Mesenchymal stem cell (in vitro differentiated cells and primary cell): Measurements from ENCODE around the gene FRY.

ENCODE experiments used
- DNase-seq: peaks from one replicate; pipeline ENCODE4 v3.0.0-alpha.2; 2013
- H2AFZ ChIP-seq: one replicate; pipeline ENCODE4 v1.6.1; 2013; ENCODE audit warnings: low read depth, mild to moderate bottlenecking, control low read depth, inconsistent platforms, low read length, moderate library complexity
- H2AK5ac ChIP-seq: 2 replicates; pipeline ENCODE4 v1.6.1; 2013; ENCODE audit warnings: low read length, moderate library complexity, mild to moderate bottlenecking, inconsistent platforms; ENCODE audit not compliant: severe bottlenecking
- H2BK120ac ChIP-seq: one replicate; pipeline ENCODE4 v1.6.1; 2013; ENCODE audit warnings: low read depth, mild to moderate bottlenecking, inconsistent platforms, low read length, moderate library complexity
- H2BK12ac ChIP-seq, 2 experiments: one replicate each; pipeline ENCODE4 v1.6.1; 2013; ENCODE audit warnings: inconsistent platforms in 2 of 2, low read length in 2 of 2, mild to moderate bottlenecking in 2 of 2, moderate library complexity in 2 of 2, control low read depth in 1 of 2
- H2BK15ac ChIP-seq: one replicate; pipeline ENCODE4 v1.6.1; 2013; ENCODE audit warnings: mild to moderate bottlenecking, low read depth, inconsistent platforms; ENCODE audit not compliant: poor library complexity, severe bottlenecking
- H2BK5ac ChIP-seq: 2 replicates; pipeline ENCODE4 v1.6.1; 2013; ENCODE audit warnings: low read depth, mild to moderate bottlenecking, low read length, control low read depth, inconsistent platforms; ENCODE audit not compliant: poor library complexity, severe bottlenecking
- H3K14ac ChIP-seq, 2 experiments: one replicate each; pipeline ENCODE4 v1.6.1; 2013; ENCODE audit warnings: inconsistent platforms in 2 of 2, low read length in 2 of 2, control low read depth in 1 of 2, mild to moderate bottlenecking in 1 of 2, moderate library complexity in 1 of 2
- H3K18ac ChIP-seq, 2 experiments: one replicate each; pipeline ENCODE4 v1.6.1; 2013; ENCODE audit warnings: inconsistent platforms in 2 of 2, low read length in 2 of 2, control low read depth in 1 of 2, low read depth in 1 of 2, mild to moderate bottlenecking in 1 of 2
- H3K23ac ChIP-seq, 2 experiments: one replicate each; pipeline ENCODE4 v1.6.1; 2013; ENCODE audit warnings: inconsistent platforms in 2 of 2, low read length in 2 of 2, mild to moderate bottlenecking in 2 of 2, moderate library complexity in 2 of 2, control low read depth in 1 of 2
- H3K27ac ChIP-seq: 2 replicates; pipeline ENCODE4 v1.5.1; 2013; ENCODE audit warnings: mild to moderate bottlenecking, moderate library complexity, low read length, control low read depth, inconsistent platforms; ENCODE audit not compliant: poor library complexity, severe bottlenecking
- H3K27me3 ChIP-seq, 2 experiments: 2 replicates each; pipeline versions ENCODE4 v1.6.1 to v1.7.0; 2013; ENCODE audit warnings: low read length in 2 of 2, mild to moderate bottlenecking in 2 of 2, moderate library complexity in 2 of 2, control low read depth in 1 of 2, inconsistent platforms in 1 of 2; ENCODE audit not compliant: control insufficient read depth in 1 of 2, insufficient read depth in 1 of 2
- H3K36me3 ChIP-seq, 2 experiments: 2 replicates each; pipeline versions ENCODE4 v1.6.1 to v1.7.0; 2013; ENCODE audit warnings: low read length in 2 of 2, control low read depth in 1 of 2, inconsistent platforms in 1 of 2, low read depth in 1 of 2, mild to moderate bottlenecking in 1 of 2; ENCODE audit not compliant: insufficient read depth in 2 of 2, control insufficient read depth in 1 of 2
- H3K4ac ChIP-seq, 2 experiments: one replicate each; pipeline ENCODE4 v1.6.1; 2013; ENCODE audit warnings: inconsistent platforms in 2 of 2, low read length in 2 of 2, mild to moderate bottlenecking in 2 of 2, moderate library complexity in 2 of 2, control low read depth in 1 of 2, low read depth in 1 of 2
- H3K4me1 ChIP-seq: 2 replicates; pipeline ENCODE4 v1.6.1; 2013; ENCODE audit warnings: low read depth, low read length, control low read depth; ENCODE audit not compliant: control insufficient read depth, insufficient read depth
- H3K4me2 ChIP-seq: 2 replicates; pipeline ENCODE4 v1.6.1; 2013; ENCODE audit warnings: low read length, mild to moderate bottlenecking, inconsistent platforms; ENCODE audit not compliant: poor library complexity, severe bottlenecking
- H3K4me3 ChIP-seq, 2 experiments: 2 replicates each; pipeline versions ENCODE4 v1.5.1 to v1.7.0; 2013; ENCODE audit warnings: low read length in 2 of 2, mild to moderate bottlenecking in 2 of 2, control low read depth in 1 of 2, low read depth in 1 of 2; ENCODE audit not compliant: insufficient read depth in 1 of 2
- H3K79me1 ChIP-seq: replicated peaks from 2 replicates; pipeline ENCODE4 v1.6.1; 2013; ENCODE audit warnings: mild to moderate bottlenecking, control low read depth, low read length, inconsistent platforms; ENCODE audit not compliant: poor library complexity, severe bottlenecking
- H3K9ac ChIP-seq: 2 replicates; pipeline ENCODE4 v1.7.0; 2013; ENCODE audit warnings: mild to moderate bottlenecking, low read length, moderate library complexity
- H3K9me3 ChIP-seq: 2 replicates; pipeline ENCODE4 v1.7.0; 2013; ENCODE audit warnings: mild to moderate bottlenecking, low read length; ENCODE audit not compliant: control insufficient read depth
- H4K8ac ChIP-seq: one replicate; pipeline ENCODE4 v1.6.1; 2013; ENCODE audit warnings: inconsistent platforms, mild to moderate bottlenecking, low read length, moderate library complexity
- H4K91ac ChIP-seq: one replicate; pipeline ENCODE4 v1.6.1; 2013; ENCODE audit warnings: mild to moderate bottlenecking, low read length, inconsistent platforms
- WGBS: methylation state at CpG from one replicate; pipeline ENCODE4 v1.1.7; 2013; ENCODE audit warnings: mixed read lengths; 5-methylcytosine and 5-hydroxymethylcytosine counted together

Gene FRY

DNA sequence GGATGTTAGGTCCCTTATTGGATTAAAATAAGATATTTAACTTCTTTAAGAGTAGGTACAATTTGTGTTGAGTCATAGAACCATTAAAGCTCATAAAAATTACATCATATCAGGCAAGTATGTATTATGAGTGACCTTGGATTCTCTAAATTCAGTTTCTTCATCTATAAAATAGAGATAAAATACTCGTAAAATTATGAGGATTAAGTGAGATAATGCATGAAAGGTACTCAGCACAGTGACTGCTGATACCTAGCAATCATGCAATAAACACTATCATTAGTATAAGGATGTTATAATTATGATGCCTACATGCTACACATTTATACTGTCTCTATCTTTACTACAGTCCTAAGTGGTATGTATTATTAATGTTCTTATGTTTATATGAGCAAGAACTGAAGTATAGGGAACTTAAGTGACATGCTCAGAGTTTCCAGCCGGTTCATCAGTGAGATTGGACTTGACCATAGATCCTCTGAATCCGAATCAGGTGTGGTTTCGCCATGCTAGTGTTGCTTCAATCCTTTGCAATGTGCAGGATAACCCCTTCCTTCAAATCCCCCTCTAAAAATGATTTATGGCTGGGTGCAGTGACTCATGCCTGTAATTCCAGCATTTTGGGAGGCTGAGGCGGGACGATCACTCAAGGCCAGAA lies 22.9 kb upstream of the FRY start:
- H3K27me3 ChIP-seq: no peaks in the 10 kb centered on the region
- H2BK5ac ChIP-seq: no peak overlapping the region
- no peak overlapping the region for H3K9ac ChIP-seq
- H3K4me2 ChIP-seq: no peak overlapping the region
- H2AFZ ChIP-seq: no peak overlapping the region
- no peak overlapping the region for H2BK120ac ChIP-seq
- no peak overlapping the region for H2BK15ac ChIP-seq
- H2BK12ac ChIP-seq: no peak overlapping the region
- no peak overlapping the region for H3K14ac ChIP-seq
- no peaks in the 10 kb centered on the region for H3K36me3 ChIP-seq
- H3K4me1 ChIP-seq: no peaks in the 10 kb centered on the region
- no peak overlapping the region for H3K27ac ChIP-seq
- H2AK5ac ChIP-seq: no peak overlapping the region
- no peaks in the 10 kb centered on the region for H3K9me3 ChIP-seq
- H3K4me3 ChIP-seq: no peak overlapping the region
- no peak overlapping the region for H4K8ac ChIP-seq
- WGBS: 98% methylated on average over 5 of the region's 6 CpGs
- H3K23ac ChIP-seq: no peak overlapping the region
- DNase-seq: no peak
- H4K91ac ChIP-seq: no peak overlapping the region
- H3K18ac ChIP-seq: no peak overlapping the region
- H3K79me1 ChIP-seq: no peaks in the 10 kb centered on the region
- no peak overlapping the region for H3K4ac ChIP-seq

DNA sequence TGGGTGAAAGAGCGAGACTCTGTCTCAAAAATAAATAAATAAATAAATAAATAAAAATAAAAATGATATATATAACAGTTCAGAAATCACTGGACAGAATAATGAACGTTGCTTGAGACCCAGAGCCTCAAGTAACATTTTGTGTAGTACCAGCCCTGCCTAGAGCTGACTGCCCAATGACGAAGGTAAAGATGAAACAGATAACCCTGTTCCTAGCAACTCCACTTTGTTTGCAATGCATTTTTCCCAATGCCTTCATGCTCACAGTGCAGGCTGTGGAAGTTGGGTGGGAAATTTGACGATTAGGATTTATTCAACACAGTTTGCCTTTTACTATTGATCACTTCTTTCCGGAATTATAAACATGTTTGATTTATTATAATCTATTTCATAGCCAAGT lies 22.2 kb upstream of the FRY start:
- Histone ChIP-seq H3K27me3 (no peaks in the 10 kb centered on the region), H3K4ac (no peak overlapping the region), H3K4me2 (no peak overlapping the region), H2BK15ac (no peak overlapping the region), H2AFZ (no peak overlapping the region), H3K36me3 (no peaks in the 10 kb centered on the region), H3K4me1 (no peaks in the 10 kb centered on the region), H2BK120ac (no peak overlapping the region), H2BK12ac (no peak overlapping the region), H3K18ac (no peak overlapping the region), H3K23ac (no peak overlapping the region), H2AK5ac (no peak overlapping the region), H2BK5ac (no peak overlapping the region), H3K79me1 (no peaks in the 10 kb centered on the region), H3K14ac (no peak overlapping the region), H3K9me3 (no peaks in the 10 kb centered on the region), H4K8ac (no peak overlapping the region), H3K4me3 (no peak overlapping the region), H3K27ac (no peak overlapping the region), H3K9ac (no peak overlapping the region), H4K91ac (no peak overlapping the region)
- DNase-seq: no peak
- WGBS: 75% methylated on average over 1 of the region's 5 CpGs

DNA sequence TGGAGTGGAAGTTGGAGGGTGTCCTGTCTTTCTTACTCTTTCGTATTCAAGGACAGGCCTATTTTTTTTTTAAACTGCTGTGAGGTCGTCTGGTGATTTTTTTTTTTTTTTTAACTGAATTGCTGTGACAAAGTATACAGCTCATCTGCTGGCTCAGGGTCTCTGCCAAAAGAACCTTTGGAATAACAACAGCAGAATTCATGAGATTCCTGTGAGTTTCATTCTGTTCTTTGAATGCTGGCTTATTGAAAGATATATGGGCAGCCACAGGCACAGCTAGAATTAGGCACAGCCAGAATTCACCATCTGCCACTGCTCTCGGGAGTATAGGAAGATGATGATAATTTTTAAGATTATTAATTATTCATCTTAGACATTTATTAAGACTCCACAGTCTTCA lies 21.4 kb upstream of the FRY start:
- H3K27me3 ChIP-seq: no peaks in the 10 kb centered on the region
- no peak overlapping the region for H3K4ac ChIP-seq
- no peak overlapping the region for H2BK15ac ChIP-seq
- no peak overlapping the region for H3K27ac ChIP-seq
- 39% methylated on average over 2 of the region's 3 CpGs for WGBS
- H3K23ac ChIP-seq: no peak overlapping the region
- no peaks in the 10 kb centered on the region for H3K36me3 ChIP-seq
- H2BK120ac ChIP-seq: no peak overlapping the region
- H2AFZ ChIP-seq: no peak overlapping the region
- H2AK5ac ChIP-seq: no peak overlapping the region
- no peaks in the 10 kb centered on the region for H3K4me1 ChIP-seq
- no peak overlapping the region for H3K9ac ChIP-seq
- no peak for DNase-seq
- H3K9me3 ChIP-seq: no peaks in the 10 kb centered on the region
- H3K4me3 ChIP-seq: no peak overlapping the region
- no peak overlapping the region for H3K18ac ChIP-seq
- no peak overlapping the region for H3K4me2 ChIP-seq
- H3K14ac ChIP-seq: no peak overlapping the region
- no peak overlapping the region for H4K91ac ChIP-seq
- no peak overlapping the region for H2BK12ac ChIP-seq
- H2BK5ac ChIP-seq: no peak overlapping the region
- no peaks in the 10 kb centered on the region for H3K79me1 ChIP-seq
- no peak overlapping the region for H4K8ac ChIP-seq

GRCh38 chr13:32011971-32012370 lies 19.6 kb upstream of the FRY start:
- no peak for DNase-seq
- no peak overlapping the region for H3K14ac ChIP-seq
- no peak overlapping the region for H2BK15ac ChIP-seq
- no peak overlapping the region for H2BK5ac ChIP-seq
- H4K91ac ChIP-seq: no peak overlapping the region
- no peak overlapping the region for H2BK12ac ChIP-seq
- H3K4me1 ChIP-seq: no peaks in the 10 kb centered on the region
- no peaks in the 10 kb centered on the region for H3K36me3 ChIP-seq
- no peak overlapping the region for H3K18ac ChIP-seq
- H2BK120ac ChIP-seq: no peak overlapping the region
- no peak overlapping the region for H3K4me2 ChIP-seq
- H4K8ac ChIP-seq: no peak overlapping the region
- H3K27me3 ChIP-seq: no peaks in the 10 kb centered on the region
- H3K4ac ChIP-seq: no peak overlapping the region
- H3K79me1 ChIP-seq: no peaks in the 10 kb centered on the region
- no peak overlapping the region for H3K4me3 ChIP-seq
- no peaks in the 10 kb centered on the region for H3K9me3 ChIP-seq
- H2AK5ac ChIP-seq: no peak overlapping the region
- no peak overlapping the region for H3K23ac ChIP-seq
- H3K27ac ChIP-seq: no peak overlapping the region
- H3K9ac ChIP-seq: no peak overlapping the region
- no peak overlapping the region for H2AFZ ChIP-seq
